ENCODE results near the gene IRAK2.
"Not testable (repeated sequence)": the region's sequence is repeated elsewhere in the genome, so short reads cannot be mapped to it uniquely, and the experiment has no call there.

IRAK2 gene

GRCh38 chr3:10255835-10256234 is 91.1 kb downstream of the IRAK2 start:
- DNase-seq = no peak

- DNase-seq = no peak
Measured at GRCh38 chr3:10259036-10259435, 94.3 kb downstream of the IRAK2 start.

GRCh38 chr3:10259798-10260197 is 95.1 kb downstream of the IRAK2 start:
- DNase-seq = no peak

GRCh38 chr3:10260211-10260701 is 95.5 kb downstream of the IRAK2 start:
- DNase-seq = no peak

- DNase-seq = no peak
Measured at GRCh38 chr3:10262027-10262426, 97.3 kb downstream of the IRAK2 start.

GRCh38 chr3:10263646-10264363 is 99.1 kb downstream of the IRAK2 start:
- DNase-seq = peak; percentile 51 to 66

GRCh38 chr3:10265833-10266232 is 101.1 kb downstream of the IRAK2 start:
- DNase-seq = no peak

GRCh38 chr3:10266936-10267335 is 102.2 kb downstream of the IRAK2 start:
- DNase-seq = not testable (repeated sequence)

GRCh38 chr3:10268116-10268515 is 103.4 kb downstream of the IRAK2 start:
- no peak for DNase-seq

- no peak for DNase-seq
Measured at GRCh38 chr3:10268930-10269329, 104.2 kb downstream of the IRAK2 start.

GRCh38 chr3:10269443-10269842 is 104.7 kb downstream of the IRAK2 start:
- no peak for DNase-seq

- not testable (repeated sequence) for DNase-seq
Measured at GRCh38 chr3:10272476-10272875, 107.8 kb downstream of the IRAK2 start.

GRCh38 chr3:10272977-10273376 is 108.3 kb downstream of the IRAK2 start:
- no peak for DNase-seq

GRCh38 chr3:10273702-10274305 is 109.1 kb downstream of the IRAK2 start:
- peak; percentile 27 to 37 for DNase-seq

GRCh38 chr3:10274601-10275000 is 109.9 kb downstream of the IRAK2 start:
- no peak for DNase-seq

GRCh38 chr3:10277115-10277625 is 112.5 kb downstream of the IRAK2 start:
- no peak for DNase-seq

- DNase-seq = no peak
Measured at GRCh38 chr3:10278501-10278900, 113.8 kb downstream of the IRAK2 start.

- no peak for DNase-seq
Measured at GRCh38 chr3:10279384-10280176, 114.9 kb downstream of the IRAK2 start.

- no peak for DNase-seq
Measured at GRCh38 chr3:10280177-10280529, 115.4 kb downstream of the IRAK2 start.

GRCh38 chr3:10280571-10280970 is 115.9 kb downstream of the IRAK2 start:
- DNase-seq = no peak

GRCh38 chr3:10281951-10282350 is 117.2 kb downstream of the IRAK2 start:
- no peak for DNase-seq

GRCh38 chr3:10283638-10284037 is 118.9 kb downstream of the IRAK2 start:
- no peak for DNase-seq

GRCh38 chr3:10284496-10284895 is 119.8 kb downstream of the IRAK2 start:
- no peak for DNase-seq
